WI38 (cell line): ENCODE data around the gene NUP160.
"Not testable (repeated sequence)": the region's sequence is repeated elsewhere in the genome, so short reads cannot be mapped to it uniquely, and the experiment has no call there.

Experiments used
- H3K4me3 ChIP-seq: 2 replicates; pipeline ENCODE4 v1.5.1; 2011; ENCODE audit warnings: low read depth, mild to moderate bottlenecking, control low read depth, low read length
- TF ChIP-seq, protein P1 (sequence below): IDR thresholded peaks from 2 replicates; pipeline ENCODE4 v1.5.1; 2012; ENCODE audit warnings: low read depth, mild to moderate bottlenecking, control low read depth, low read length

The NUP160 gene

DNA sequence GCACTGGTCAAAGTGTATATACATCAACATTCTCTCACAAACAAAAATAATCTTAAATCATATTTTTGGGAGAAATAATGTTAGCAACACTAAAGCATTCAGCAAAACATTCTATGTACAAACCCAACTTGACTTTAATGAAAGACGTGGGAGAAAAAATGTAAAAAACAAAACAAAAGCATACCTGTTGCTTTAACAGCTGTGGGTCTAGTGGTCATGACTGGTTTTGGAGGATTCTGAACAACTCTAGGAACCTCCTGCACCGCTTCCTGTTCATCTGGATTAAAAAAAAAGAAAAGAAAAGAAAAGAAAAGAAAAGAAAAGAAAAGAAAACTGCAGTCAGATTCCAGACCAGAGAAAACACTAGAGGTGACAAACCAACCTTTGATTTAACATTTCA is 83.1 kb downstream of the NUP160 start:
- H3K4me3 ChIP-seq: peak overlapping the region; percentile 88; the same call in 1 of the 2 replicates

DNA sequence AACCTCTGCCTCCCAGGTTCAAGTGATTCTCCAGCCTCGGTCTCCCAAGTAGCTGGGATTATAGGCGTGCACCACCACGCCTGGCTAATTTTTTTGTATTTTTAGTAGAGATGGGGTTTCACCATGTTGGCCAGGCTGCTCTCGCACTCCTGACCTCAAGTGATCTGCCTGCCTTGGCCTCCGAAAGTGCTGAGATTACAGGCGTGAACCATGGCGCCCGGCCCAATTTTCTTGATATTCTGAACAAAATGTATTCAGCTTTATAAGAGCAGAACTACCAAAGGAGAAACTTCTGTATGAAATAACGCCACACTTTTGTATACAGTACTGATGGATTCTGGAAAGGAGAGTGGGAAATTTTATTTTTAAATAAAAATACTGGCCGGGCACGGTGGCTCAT is 88.9 kb downstream of the NUP160 start:
- not testable (repeated sequence) for H3K4me3 ChIP-seq

More for the DNA sequence above, 83.1 kb downstream of the NUP160 start:
- TF ChIP-seq, protein P1, sequence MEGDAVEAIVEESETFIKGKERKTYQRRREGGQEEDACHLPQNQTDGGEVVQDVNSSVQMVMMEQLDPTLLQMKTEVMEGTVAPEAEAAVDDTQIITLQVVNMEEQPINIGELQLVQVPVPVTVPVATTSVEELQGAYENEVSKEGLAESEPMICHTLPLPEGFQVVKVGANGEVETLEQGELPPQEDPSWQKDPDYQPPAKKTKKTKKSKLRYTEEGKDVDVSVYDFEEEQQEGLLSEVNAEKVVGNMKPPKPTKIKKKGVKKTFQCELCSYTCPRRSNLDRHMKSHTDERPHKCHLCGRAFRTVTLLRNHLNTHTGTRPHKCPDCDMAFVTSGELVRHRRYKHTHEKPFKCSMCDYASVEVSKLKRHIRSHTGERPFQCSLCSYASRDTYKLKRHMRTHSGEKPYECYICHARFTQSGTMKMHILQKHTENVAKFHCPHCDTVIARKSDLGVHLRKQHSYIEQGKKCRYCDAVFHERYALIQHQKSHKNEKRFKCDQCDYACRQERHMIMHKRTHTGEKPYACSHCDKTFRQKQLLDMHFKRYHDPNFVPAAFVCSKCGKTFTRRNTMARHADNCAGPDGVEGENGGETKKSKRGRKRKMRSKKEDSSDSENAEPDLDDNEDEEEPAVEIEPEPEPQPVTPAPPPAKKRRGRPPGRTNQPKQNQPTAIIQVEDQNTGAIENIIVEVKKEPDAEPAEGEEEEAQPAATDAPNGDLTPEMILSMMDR: no peak

DNA sequence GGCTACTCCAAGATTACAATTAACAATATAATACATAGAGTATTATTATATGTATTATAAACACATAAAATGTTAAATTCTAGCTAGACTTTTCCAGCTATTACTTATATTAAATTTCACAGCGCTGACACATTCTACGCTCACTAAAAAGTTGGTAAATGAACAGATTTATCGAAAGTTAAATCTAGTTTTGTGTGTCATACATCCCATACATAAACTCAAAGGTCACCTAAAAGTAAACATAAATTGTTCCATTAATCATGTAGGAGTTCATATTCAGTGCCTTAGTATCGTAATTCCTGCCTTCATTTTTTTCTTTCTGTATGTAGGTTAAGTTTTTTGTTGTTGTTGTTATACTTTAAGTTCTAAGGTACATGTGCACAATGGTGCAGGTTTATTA is 91.9 kb downstream of the NUP160 start:
- TF ChIP-seq, protein P1: no peak
- no peak overlapping the region for H3K4me3 ChIP-seq

DNA sequence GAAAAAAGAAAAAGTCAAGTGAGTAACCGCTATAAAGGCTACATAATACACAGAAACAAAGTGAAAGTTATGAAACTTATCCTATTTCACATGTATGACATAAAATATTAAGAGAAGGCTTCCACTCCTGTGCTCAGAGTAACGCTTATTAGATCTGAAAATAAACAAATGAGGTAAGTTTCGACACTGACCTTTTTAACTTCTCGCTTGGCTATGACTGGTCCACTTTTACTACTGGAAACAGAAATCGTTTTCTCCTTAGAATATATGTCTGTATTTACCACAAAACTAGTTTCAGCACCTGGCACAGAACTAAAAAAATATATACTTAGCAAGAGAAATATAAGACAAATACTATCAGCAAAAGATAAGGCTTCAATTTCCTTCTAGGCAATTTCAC is 97.4 kb downstream of the NUP160 start:
- H3K4me3 ChIP-seq: no peak overlapping the region
- TF ChIP-seq, protein P1: no peak

DNA sequence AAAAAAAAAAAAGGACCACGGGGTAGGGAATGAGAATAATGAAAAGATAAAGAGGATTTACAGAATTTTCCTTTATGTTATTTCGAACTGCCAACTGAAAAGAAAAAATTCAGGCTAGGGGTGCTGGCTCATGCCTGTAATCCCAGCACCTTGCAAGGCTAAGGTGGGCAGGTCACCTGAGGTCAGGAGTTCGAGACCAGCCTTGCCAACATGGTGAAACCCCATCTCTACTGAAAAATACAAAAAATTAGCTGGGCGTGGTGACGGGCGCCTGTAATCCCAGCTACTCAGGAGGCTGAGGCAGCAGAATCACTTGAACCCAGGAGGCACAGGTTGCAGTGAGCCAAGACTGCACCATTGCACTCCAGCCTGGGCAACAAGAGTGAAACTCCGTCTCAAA is 105.7 kb downstream of the NUP160 start:
- H3K4me3 ChIP-seq: not testable (repeated sequence)

DNA sequence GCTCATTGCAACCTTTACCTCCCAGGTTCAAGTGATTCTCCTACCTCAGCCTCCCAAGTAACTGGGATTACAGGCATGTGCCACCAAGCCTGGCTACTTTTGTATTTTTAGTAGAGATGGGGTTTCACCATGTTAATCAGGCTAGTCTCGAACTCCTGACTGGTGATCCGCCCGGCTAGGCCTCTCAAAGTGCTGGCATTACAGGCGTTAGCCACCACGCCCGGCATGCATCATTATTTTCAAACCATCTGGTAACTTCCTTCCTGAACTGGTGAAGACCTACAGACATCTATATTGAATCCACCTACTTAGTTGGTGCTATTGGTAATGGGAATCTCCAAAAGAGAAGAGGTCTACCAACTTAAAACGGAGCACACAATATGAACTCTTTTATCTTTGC is 110.3 kb downstream of the NUP160 start:
- not testable (repeated sequence) for H3K4me3 ChIP-seq

DNA sequence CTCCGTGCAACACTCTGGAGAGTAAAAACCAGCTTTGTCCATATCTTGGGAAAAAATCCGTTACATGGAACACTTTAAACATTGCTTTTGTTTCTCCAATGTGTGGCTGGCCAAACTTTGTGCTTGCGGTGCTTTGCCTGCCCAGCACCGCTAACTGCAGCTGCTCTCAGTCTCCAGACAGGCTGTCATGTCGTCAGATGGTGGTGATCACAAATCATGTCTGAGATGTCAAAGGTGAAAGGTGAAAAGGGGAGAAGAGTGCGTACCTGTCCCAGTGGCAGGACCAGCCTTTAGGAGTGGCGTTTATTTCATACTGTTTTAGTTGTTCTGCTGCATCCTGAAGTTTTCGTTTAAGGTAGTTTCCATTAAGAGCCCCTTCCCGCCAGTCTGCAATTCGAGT is 115.9 kb downstream of the NUP160 start:
- TF ChIP-seq, protein P1: no peak
- no peak overlapping the region for H3K4me3 ChIP-seq

DNA sequence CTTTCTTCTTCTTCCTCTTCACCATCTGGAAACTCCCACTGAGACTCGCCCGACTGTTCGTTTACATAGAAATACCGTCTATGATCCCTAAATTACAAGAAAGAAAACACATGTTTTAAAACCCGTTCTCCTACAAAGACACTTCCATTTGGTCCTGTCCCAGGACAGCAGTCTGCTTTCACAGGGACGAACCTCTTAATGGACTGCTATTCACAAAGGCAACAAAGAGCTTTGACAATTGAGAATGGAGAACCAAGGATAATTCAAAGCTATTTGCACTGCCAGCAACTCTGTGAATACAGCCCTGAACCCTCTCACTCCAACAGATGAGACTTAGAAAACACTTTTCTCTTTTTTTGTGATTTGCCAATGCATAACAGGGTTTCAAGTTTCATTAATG is 116.7 kb downstream of the NUP160 start:
- no peak overlapping the region for H3K4me3 ChIP-seq
- TF ChIP-seq, protein P1: no peak
